ENCODE data around the gene TSHR. TPM values are rescaled to one million over a fixed set of nuclear protein-coding genes. Genes with fewer than 3 reads are reported as not detected.
A peak's percentile ranks its signal among the peaks of the same experiment; 100 is the strongest.

The TSHR gene
- total and polyA plus RNA-seq, 2 of the 13 experiments (the other 11 are each of a cell fraction or from before 2014, with no cell fraction given), result not detected

DNA sequence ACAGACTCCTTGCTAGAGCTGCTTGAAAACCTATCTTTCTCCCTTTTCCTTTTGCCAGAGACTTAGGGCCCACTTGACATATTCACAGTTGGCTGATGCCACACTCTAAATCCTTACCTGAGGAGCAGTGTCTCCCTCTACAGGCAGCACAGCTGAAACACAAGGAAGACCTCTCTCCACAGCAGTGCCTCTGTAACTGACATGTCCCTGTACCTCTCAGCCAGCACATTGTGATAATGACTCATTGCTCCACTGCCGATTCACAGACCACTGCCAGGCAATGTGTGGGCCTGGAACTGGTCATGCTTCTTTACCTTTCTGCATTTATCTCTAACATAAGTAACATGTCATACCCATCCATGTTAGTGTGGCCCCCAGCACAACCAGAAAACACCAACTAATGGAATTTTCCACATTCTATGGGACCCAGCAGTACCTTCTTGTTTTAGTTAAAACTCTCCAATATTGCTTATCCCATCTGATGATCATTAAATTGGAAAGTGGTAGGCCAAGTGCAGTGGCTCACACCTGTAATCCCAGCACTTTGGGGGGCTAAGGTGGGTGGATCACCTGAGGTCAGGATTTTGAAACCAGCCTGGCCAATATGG, 208.8 kb downstream of the TSHR start (continued):
- TF ChIP-seq IRF2 (CRISPR knock-in tag; IDR thresholded peaks at IDR 0.05) (0 out of 2 replicates have a peak, but pooled peaks have one; percentile 22), ZNF792 (CRISPR knock-in tag; IDR thresholded peaks at IDR 0.05) (0 out of 2 replicates have a peak, but pooled peaks have one; percentile 43), SOX6 (IDR thresholded peaks at IDR 0.05) (no peak), SOX6 (CRISPR knock-in tag; IDR thresholded peaks at IDR 0.05) (0 out of 2 replicates have a peak, but pooled peaks have one; percentile 28)

DNA sequence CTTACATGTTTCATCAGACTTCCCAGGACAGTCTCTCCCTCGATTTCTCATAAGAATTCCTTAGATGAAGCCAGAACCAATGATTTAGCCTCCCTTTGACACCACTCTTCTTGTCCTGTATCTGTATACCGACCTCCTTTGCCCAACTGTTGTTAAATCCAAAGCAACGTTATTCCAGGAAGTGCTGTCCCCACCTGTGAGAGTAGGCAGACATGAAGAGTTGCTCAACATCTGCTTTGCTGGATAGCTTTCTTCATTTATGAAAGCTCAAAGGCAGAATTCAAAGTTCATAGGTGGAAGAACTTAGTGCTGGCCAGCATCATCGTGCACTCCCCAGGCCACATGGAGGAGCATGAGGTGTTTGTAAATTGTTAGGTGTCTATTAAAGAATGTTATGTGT, 209.8 kb downstream of the TSHR start:
- Histone ChIP-seq H3K36me3 (replicated peaks in 1 of 2; ENCODE audit: control insufficient read depth in 1 of 2, insufficient read depth in 2 of 2, low read length in 2 of 2) (no peaks in the 10 kb centered on the region), H3K4me2 (ENCODE audit: low read depth, low read length) (peak overlapping the region; percentile 77), H3K4me1 (ENCODE audit: insufficient read depth, low read length) (peaks cover 50% of the 10 kb centered on the region), H3K27me3 (ENCODE audit: control insufficient read depth in 1 of 2, insufficient read depth in 2 of 2, low read length in 2 of 2) (no peaks in the 10 kb centered on the region), H3K9me3 (ENCODE audit: low read length) (no peaks in the 10 kb centered on the region), H3K9ac (ENCODE audit: insufficient read depth, low read depth, low read length) (peak overlapping the region; percentile 34; the same call in 1 of the 2 replicates), H3K79me2 (ENCODE audit: insufficient read depth, low read length) (no peaks in the 10 kb centered on the region), H2AFZ (ENCODE audit: low read length) (peak overlapping the region; percentile 94), H3K4me3 (replicated peaks in 1 of 3; ENCODE audit: insufficient read depth in 1 of 3, low read depth in 2 of 3, low read length in 3 of 3) (peak overlapping the region in 2 of 3 experiments; percentile 40 to 45; a peak in 2 of 6 replicates), H4K20me1 (ENCODE audit: insufficient read depth, low read length) (no peaks in the 10 kb centered on the region), H3K27ac (ENCODE audit: extremely low read length, insufficient read depth, low read length) (no peak overlapping the region)
- FAIRE-seq, result peak; percentile 87
- intact Hi-C loops (cut with micrococcal nuclease; ENCODE audit: unreplicated experiment), result loop anchor here (2.0 kb wide), 1 partner anchor 54 kb away; no protein-coding TSS in a partner anchor
- DNase-seq (ENCODE audit: low spot score), result peak; percentile 56
- WGBS (ENCODE audit: low lambda C conversion rate), result 2% methylated on average over 4 of the region's 4 CpGs
- in situ Hi-C loops (cut with HindIII; ENCODE audit: extremely low pct_ligation_motif_present, low pct_unique_long_range_greater_than_20kb), result loop anchor here (5.0 kb wide), 1 partner anchor 168 kb away; no protein-coding TSS in a partner anchor
- no peak for ATAC-seq
- ChIA-PET CTCF (ENCODE audit: low intra/inter-chr PET ratio, low total read pairs) (interaction anchor here (2.5 kb wide), 1 partner anchor 169 kb away, joined by 18 read pairs; no protein-coding TSS in a partner anchor), POLR2A (interaction anchor here (1.9 to 2.4 kb wide), 3 partner anchors 54 to 169 kb away, joined by 4 to 8 read pairs (median 6); partner anchors contain the start of gene GTF2A1)
- no TSS peak for BruUV-seq (replicated peaks)
- TF ChIP-seq SAP130 (CRISPR knock-in tag; IDR thresholded peaks at IDR 0.05; ENCODE audit: low read depth), result peak; percentile 79
- TF ChIP-seq ELF1 (CRISPR knock-in tag; IDR thresholded peaks at IDR 0.05), result peak; percentile 85
- peak; percentile 84; the same call in 1 of the 2 replicates for TF ChIP-seq ZNF644 (CRISPR knock-in tag; IDR thresholded peaks at IDR 0.05; ENCODE audit: low read depth)
- TF ChIP-seq ZNF773 (CRISPR knock-in tag; IDR thresholded peaks at IDR 0.05; ENCODE audit: borderline replicate concordance), result no peak
- no peak for TF ChIP-seq GABPA (IDR thresholded peaks at IDR 0.05; ENCODE audit: low read depth, low read length)
- 0 out of 2 replicates have a peak, but pooled peaks have one; percentile 29 for TF ChIP-seq GABPA (CRISPR knock-in tag; IDR thresholded peaks at IDR 0.05; ENCODE audit: low read depth)
- TF ChIP-seq, protein P1, sequence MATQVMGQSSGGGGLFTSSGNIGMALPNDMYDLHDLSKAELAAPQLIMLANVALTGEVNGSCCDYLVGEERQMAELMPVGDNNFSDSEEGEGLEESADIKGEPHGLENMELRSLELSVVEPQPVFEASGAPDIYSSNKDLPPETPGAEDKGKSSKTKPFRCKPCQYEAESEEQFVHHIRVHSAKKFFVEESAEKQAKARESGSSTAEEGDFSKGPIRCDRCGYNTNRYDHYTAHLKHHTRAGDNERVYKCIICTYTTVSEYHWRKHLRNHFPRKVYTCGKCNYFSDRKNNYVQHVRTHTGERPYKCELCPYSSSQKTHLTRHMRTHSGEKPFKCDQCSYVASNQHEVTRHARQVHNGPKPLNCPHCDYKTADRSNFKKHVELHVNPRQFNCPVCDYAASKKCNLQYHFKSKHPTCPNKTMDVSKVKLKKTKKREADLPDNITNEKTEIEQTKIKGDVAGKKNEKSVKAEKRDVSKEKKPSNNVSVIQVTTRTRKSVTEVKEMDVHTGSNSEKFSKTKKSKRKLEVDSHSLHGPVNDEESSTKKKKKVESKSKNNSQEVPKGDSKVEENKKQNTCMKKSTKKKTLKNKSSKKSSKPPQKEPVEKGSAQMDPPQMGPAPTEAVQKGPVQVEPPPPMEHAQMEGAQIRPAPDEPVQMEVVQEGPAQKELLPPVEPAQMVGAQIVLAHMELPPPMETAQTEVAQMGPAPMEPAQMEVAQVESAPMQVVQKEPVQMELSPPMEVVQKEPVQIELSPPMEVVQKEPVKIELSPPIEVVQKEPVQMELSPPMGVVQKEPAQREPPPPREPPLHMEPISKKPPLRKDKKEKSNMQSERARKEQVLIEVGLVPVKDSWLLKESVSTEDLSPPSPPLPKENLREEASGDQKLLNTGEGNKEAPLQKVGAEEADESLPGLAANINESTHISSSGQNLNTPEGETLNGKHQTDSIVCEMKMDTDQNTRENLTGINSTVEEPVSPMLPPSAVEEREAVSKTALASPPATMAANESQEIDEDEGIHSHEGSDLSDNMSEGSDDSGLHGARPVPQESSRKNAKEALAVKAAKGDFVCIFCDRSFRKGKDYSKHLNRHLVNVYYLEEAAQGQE (IDR thresholded peaks at IDR 0.05; ENCODE audit: borderline replicate concordance in 1 of 2, low read depth in 1 of 2, low read length in 2 of 2), result 0 out of 4 replicates have a peak, but pooled peaks of 1 of the 2 experiments have one; percentile 9
- TF ChIP-seq ZNF747 (CRISPR knock-in tag; IDR thresholded peaks at IDR 0.05; ENCODE audit: borderline replicate concordance), result no peak
- TF ChIP-seq, protein P2, sequence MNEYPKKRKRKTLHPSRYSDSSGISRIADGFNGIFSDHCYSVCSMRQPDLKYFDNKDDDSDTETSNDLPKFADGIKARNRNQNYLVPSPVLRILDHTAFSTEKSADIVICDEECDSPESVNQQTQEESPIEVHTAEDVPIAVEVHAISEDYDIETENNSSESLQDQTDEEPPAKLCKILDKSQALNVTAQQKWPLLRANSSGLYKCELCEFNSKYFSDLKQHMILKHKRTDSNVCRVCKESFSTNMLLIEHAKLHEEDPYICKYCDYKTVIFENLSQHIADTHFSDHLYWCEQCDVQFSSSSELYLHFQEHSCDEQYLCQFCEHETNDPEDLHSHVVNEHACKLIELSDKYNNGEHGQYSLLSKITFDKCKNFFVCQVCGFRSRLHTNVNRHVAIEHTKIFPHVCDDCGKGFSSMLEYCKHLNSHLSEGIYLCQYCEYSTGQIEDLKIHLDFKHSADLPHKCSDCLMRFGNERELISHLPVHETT (CRISPR knock-in tag; conservative IDR thresholded peaks at IDR 0.05), result no peak
- TF ChIP-seq NR2F1 (CRISPR knock-in tag; IDR thresholded peaks at IDR 0.05), result no peak
- peak; percentile 98 for TF ChIP-seq ZNF549 (CRISPR knock-in tag; IDR thresholded peaks at IDR 0.05)
- peak; percentile 63; the same call in 1 of the 2 replicates for TF ChIP-seq KAT8 (CRISPR knock-in tag; IDR thresholded peaks at IDR 0.05)

All from HepG2 (cell line).